GM19099 (cell line): Measurements from ENCODE around the gene OSR1.

Experiments
- POLR2A ChIP-seq: IDR thresholded peaks from 3 replicates; pipeline ENCODE4 v1.6.1; 2011; ENCODE audit warnings: low read depth; ENCODE audit not compliant: insufficient read length; ENCODE audit errors: extremely low read depth

OSR1 gene

GRCh38 chr2:19320813-19321212 is 37.6 kb downstream of the OSR1 start:
- no peak for TF ChIP-seq POLR2A

- TF ChIP-seq POLR2A = no peak
Measured at GRCh38 chr2:19319698-19320097, 38.7 kb downstream of the OSR1 start.

GRCh38 chr2:19319064-19319463 is 39.4 kb downstream of the OSR1 start:
- no peak for TF ChIP-seq POLR2A

GRCh38 chr2:19313553-19313952 is 44.9 kb downstream of the OSR1 start:
- no peak for TF ChIP-seq POLR2A

- no peak for TF ChIP-seq POLR2A
Measured at GRCh38 chr2:19312949-19313348, 45.5 kb downstream of the OSR1 start.

GRCh38 chr2:19301706-19302105 is 56.7 kb downstream of the OSR1 start:
- no peak for TF ChIP-seq POLR2A
